IPS DF 4.7 (cell line): ENCODE data around the gene SLC26A2.
A peak's percentile ranks its signal among the peaks of the same experiment; 100 is the strongest.

Source experiments
- DNase-seq: peaks from one replicate; pipeline ENCODE4 v3.0.0-alpha.2; 2013; ENCODE audit warnings: low spot score; ENCODE audit errors: extremely low read depth

Gene SLC26A2

GRCh38 chr5:149961186-149961685 lies 678 bp downstream of the SLC26A2 start:
- no peak for DNase-seq

- no peak for DNase-seq
Measured at GRCh38 chr5:149961957-149962409, 1.4 kb downstream of the SLC26A2 start.

GRCh38 chr5:149962601-149963300 lies 2.2 kb downstream of the SLC26A2 start:
- DNase-seq: no peak

- DNase-seq: no peak
Measured at GRCh38 chr5:149963729-149964128, 3.2 kb downstream of the SLC26A2 start.

- no peak for DNase-seq
Measured at GRCh38 chr5:149966946-149967345, 6.4 kb downstream of the SLC26A2 start.

GRCh38 chr5:149969181-149969930 lies 8.8 kb downstream of the SLC26A2 start:
- no peak for DNase-seq

GRCh38 chr5:149975409-149975808 lies 14.9 kb downstream of the SLC26A2 start:
- no peak for DNase-seq

- DNase-seq: no peak
Measured at GRCh38 chr5:149979896-149980295, 19.3 kb downstream of the SLC26A2 start.

GRCh38 chr5:149981206-149981605 lies 20.6 kb downstream of the SLC26A2 start:
- no peak for DNase-seq

- no peak for DNase-seq
Measured at GRCh38 chr5:149982505-149982904, 21.9 kb downstream of the SLC26A2 start.

- no peak for DNase-seq
Measured at GRCh38 chr5:149988126-149988525, 27.6 kb downstream of the SLC26A2 start.

GRCh38 chr5:149990518-149991376 lies 30.2 kb downstream of the SLC26A2 start:
- DNase-seq: peak; percentile 25

- DNase-seq: no peak
Measured at GRCh38 chr5:149993471-149993870, 32.9 kb downstream of the SLC26A2 start.

- no peak for DNase-seq
Measured at GRCh38 chr5:149995385-149996204, 35.0 kb downstream of the SLC26A2 start.

- no peak for DNase-seq
Measured at GRCh38 chr5:149996205-149996890, 35.8 kb downstream of the SLC26A2 start.

- DNase-seq: no peak
Measured at GRCh38 chr5:149998281-149998680, 37.7 kb downstream of the SLC26A2 start.

GRCh38 chr5:149999359-149999758 lies 38.8 kb downstream of the SLC26A2 start:
- DNase-seq: no peak

- DNase-seq: no peak
Measured at GRCh38 chr5:149999866-150000255, 39.3 kb downstream of the SLC26A2 start.

- peak; percentile 76 for DNase-seq
Measured at GRCh38 chr5:150000256-150000989, 39.9 kb downstream of the SLC26A2 start, which contains the start of the genes HMGXB3 and TIGD6. TSS of gene HMGXB3 (plus strand) at chr5:150000739. CDS start at chr5:150004853, 4,114 bp downstream. TSS of gene TIGD6 (minus strand) at chr5:150000654. CDS start at chr5:149996348, 4,306 bp downstream.
